ENCODE results near the gene CEACAM21.

Gene CEACAM21

GRCh38 chr19:41575998-41576397 lies at the start of gene CEACAM21:
CEACAM21 (plus strand) TSS chr19:41576166; CDS start chr19:41576275, 109 bp downstream.
- peak; percentile 78 for DNase-seq (ENCODE audit: low spot score)
- TF ChIP-seq, protein P1, sequence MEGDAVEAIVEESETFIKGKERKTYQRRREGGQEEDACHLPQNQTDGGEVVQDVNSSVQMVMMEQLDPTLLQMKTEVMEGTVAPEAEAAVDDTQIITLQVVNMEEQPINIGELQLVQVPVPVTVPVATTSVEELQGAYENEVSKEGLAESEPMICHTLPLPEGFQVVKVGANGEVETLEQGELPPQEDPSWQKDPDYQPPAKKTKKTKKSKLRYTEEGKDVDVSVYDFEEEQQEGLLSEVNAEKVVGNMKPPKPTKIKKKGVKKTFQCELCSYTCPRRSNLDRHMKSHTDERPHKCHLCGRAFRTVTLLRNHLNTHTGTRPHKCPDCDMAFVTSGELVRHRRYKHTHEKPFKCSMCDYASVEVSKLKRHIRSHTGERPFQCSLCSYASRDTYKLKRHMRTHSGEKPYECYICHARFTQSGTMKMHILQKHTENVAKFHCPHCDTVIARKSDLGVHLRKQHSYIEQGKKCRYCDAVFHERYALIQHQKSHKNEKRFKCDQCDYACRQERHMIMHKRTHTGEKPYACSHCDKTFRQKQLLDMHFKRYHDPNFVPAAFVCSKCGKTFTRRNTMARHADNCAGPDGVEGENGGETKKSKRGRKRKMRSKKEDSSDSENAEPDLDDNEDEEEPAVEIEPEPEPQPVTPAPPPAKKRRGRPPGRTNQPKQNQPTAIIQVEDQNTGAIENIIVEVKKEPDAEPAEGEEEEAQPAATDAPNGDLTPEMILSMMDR (IDR thresholded peaks at IDR 0.05; ENCODE audit: extremely low read depth, missing control alignments) = no peak

- TF ChIP-seq, protein P1 (IDR thresholded peaks at IDR 0.05; ENCODE audit: extremely low read depth, missing control alignments) = no peak
- DNase-seq (ENCODE audit: low spot score) = no peak
Measured at GRCh38 chr19:41527089-41527488, 48.9 kb upstream of the CEACAM21 start.

DNA sequence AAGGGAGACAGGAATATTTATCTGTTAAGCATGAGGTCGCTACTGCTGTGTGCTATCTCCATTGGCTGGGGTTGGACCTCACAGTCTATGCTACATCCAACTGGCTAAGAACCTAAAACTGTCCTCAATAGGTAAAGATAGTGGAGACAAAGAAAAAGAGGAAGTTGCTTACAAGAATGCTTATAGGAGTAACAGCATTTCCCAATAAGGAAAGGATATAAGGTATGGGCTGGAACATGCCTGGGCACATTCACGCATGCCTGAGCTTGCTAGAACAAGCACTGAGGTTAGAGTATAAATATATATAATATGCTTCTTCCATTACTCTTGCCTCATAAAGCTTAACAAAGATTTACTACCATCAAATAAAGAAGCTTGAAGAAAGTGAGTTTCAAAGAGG lies 47.9 kb upstream of the CEACAM21 start:
- TF ChIP-seq, protein P1 (IDR thresholded peaks at IDR 0.05; ENCODE audit: extremely low read depth, missing control alignments) = no peak
- DNase-seq (ENCODE audit: low spot score) = no peak

DNA sequence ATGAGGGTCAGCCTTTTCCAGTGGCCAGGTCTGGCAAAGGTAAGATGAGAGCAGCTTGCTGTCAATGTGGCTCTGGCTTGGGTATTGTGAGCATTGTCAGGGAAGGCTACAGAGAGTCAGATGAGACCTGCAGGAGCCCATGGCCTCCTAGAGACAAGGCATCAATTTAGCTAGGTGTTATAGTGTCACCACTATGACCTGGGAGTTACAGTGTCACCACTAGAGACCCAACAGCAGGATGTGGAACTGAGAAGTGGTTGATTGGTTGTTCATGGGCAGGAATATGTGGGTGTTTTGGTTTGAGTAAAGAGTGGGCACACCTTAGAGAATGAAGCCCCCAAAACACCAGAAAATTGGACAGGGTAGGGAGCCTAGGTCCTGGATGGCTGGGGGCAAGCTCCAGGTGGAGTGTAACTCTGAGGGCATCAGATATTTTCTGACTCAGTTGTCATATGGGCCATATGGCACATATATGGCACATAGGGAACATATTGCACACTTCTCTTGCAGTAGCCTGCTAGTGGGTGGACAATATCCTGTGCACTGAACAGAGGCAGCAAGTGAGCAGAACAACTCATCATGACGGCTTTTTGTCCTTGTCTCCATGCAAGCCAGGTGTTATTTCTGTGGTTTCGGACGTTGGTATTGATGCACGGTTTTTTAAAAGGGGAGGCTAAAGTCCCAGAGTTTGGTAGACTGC lies 46.3 kb upstream of the CEACAM21 start:
- DNase-seq (ENCODE audit: low spot score) = no peak
- TF ChIP-seq, protein P1 (IDR thresholded peaks at IDR 0.05; ENCODE audit: extremely low read depth, missing control alignments) = no peak

DNA sequence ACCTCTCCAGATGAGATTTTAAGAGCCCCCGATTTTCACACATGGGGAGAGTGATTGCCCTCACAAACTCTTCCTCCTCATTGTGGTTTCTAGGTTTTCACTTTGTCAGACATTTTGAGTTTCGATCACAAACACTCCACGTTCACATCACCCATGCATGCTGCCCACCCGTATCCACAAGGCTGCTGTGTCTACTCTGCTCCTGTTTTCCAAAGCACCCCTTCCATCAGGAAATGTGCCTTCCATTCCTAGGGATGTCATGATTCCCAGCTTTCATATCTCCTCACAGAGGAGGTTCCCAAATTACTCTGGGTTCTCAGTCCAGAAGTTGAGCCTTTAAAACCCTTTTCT lies 45.8 kb upstream of the CEACAM21 start:
- TF ChIP-seq, protein P1 (IDR thresholded peaks at IDR 0.05; ENCODE audit: extremely low read depth, missing control alignments) = no peak
- no peak for DNase-seq (ENCODE audit: low spot score)

DNA sequence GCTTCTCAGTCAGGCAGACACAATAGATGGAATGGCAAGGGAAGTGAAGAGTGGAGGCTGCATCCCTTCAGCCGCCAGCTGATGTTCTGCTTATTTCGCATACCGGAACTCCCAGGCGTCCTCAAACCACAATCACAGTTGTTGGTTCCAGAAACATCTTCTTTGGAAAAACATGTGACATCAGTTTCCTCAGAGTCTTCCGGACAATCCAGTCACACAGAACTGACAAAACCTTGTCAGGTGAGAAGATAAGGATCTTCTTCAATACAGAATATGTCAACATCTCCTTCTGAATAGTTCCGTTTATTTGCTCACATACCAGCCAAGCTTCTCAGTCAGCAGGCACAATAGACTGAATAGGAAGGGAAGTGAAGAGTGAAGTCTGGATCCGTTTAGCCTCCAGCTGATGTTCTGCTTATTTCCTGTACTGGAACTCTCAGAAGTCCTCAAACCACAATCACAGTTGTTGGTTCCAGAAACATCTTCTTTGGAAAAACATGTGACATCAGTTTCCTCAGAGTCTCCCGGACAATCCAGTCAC lies 45.1 kb upstream of the CEACAM21 start:
- TF ChIP-seq, protein P1 (IDR thresholded peaks at IDR 0.05; ENCODE audit: extremely low read depth, missing control alignments) = no peak
- no peak for DNase-seq (ENCODE audit: low spot score)

GRCh38 chr19:41531438-41532311 lies 44.3 kb upstream of the CEACAM21 start:
- TF ChIP-seq, protein P1 (IDR thresholded peaks at IDR 0.05; ENCODE audit: extremely low read depth, missing control alignments) = no peak
- peak; percentile 84 for DNase-seq (ENCODE audit: low spot score)

Measured in GM20000 (cell line).